22Rv1 (cell line): ENCODE measurements around the gene CCDC149.

Experiments
- ZFX ChIP-seq: fragments of 450-650 bp; IDR thresholded peaks from 2 replicates; pipeline ENCODE4 v1.6.1; 2017; ENCODE audit warnings: antibody characterized with exemption, borderline replicate concordance
- TF ChIP-seq, protein P1 (sequence below): fragments of 450-650 bp; IDR thresholded peaks from 2 replicates; pipeline ENCODE4 v1.5.1; 2017; ENCODE audit warnings: mild to moderate bottlenecking

DNA sequence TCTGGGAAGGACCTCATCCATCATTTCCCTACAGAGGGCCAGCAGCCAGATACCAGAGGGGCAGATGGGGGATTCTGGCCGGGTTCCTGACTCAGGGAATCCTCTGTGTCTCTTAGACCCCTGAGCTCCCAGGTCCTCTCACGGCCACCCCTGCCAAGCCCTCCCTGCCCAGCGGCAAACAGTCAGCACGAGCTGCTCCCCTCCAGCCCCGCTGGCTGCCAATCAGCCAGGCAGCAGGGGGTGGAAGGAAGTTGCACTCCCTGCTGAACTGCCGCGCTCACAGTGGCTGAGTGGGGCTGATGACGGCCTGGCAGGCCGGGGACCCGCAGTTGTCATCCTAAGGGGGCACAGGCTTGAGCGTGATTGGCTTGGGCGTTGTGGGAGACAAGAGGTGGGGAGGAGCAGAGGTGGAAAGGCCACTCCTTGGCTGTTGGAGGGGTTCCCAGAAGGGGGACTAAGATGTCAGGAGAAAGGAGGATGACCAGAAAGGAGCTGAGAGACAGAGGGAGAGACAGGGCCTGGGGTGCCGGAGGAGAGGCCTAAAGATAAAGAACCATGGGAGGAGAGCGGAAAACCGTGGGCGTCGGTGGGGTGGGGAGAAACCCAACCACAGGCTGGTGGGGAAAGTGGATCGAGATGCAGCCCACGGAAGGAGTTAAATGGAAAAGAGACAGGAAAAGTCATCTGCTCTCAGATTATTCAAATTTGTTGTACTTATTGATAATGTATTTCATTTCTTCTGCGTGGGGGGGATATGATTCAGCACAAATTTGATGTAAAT is 4.4 kb upstream of the CCDC149 start:
- TF ChIP-seq, protein P1, sequence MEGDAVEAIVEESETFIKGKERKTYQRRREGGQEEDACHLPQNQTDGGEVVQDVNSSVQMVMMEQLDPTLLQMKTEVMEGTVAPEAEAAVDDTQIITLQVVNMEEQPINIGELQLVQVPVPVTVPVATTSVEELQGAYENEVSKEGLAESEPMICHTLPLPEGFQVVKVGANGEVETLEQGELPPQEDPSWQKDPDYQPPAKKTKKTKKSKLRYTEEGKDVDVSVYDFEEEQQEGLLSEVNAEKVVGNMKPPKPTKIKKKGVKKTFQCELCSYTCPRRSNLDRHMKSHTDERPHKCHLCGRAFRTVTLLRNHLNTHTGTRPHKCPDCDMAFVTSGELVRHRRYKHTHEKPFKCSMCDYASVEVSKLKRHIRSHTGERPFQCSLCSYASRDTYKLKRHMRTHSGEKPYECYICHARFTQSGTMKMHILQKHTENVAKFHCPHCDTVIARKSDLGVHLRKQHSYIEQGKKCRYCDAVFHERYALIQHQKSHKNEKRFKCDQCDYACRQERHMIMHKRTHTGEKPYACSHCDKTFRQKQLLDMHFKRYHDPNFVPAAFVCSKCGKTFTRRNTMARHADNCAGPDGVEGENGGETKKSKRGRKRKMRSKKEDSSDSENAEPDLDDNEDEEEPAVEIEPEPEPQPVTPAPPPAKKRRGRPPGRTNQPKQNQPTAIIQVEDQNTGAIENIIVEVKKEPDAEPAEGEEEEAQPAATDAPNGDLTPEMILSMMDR: no peak
- TF ChIP-seq ZFX: no peak
